Measurements from ENCODE around the gene CCSER1.

- TF ChIP-seq CTCF (IDR thresholded peaks at IDR 0.05) (no peak), POLR2A (IDR thresholded peaks at IDR 0.05) (no peak), EP300 (IDR thresholded peaks at IDR 0.05; ENCODE audit: low read depth) (no peak)
These were observed 266.0 kb downstream of the CCSER1 start for GRCh38 chr4:90393215-90393614.
